Measurements from ENCODE around the gene RBM20. TPM values are rescaled to one million over a fixed set of nuclear protein-coding genes. Genes with fewer than 3 reads are reported as not detected.

The RBM20 gene
- total RNA-seq, 4 donors from 2014 or later: 7.4 to 18.4 (median 10.2) TPM

DNA sequence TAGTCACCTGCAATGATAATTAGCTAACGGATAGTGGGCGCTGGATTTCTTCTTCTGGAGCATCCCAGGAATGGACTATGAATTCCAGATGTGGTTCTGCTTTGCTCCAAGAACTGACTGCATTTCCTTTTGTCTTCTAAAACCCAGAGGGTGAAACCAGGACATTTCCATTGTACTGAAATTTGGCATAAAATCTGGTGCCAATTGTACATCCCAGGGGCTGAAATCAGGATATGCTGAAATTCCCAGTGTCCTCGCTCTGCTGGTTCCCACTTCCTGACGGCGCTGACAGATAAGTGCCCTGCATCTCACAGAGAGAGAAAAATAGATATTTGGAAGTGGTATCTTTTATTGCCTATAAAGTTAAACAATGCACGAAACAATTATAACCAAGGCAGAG lies 31.9 kb downstream of the RBM20 start:
- Histone ChIP-seq H3K36me3 (no peaks in the 10 kb centered on the region), H3K27me3 (no peaks in the 10 kb centered on the region), H3K4me1 (peaks cover 24 to 29% of the 10 kb centered on the region in 2 donors), H3K27ac (no peak overlapping the region), H3K9me3 (no peaks in the 10 kb centered on the region), H3K4me3 (no peak overlapping the region)
- intact Hi-C loops (cut with DNase I; ENCODE audit: low total_unique reads): no loop called here
- DNase-seq (no peak), ATAC-seq (no peak)
- in situ Hi-C loops (cut with MboI; ENCODE audit: low sequenced_read_pairs in 4 of 4): loop anchor here in 1 of 4 donors (10.0 kb wide), 1 partner anchor 61 kb away; no protein-coding TSS in a partner anchor
- TF ChIP-seq POLR2A (IDR thresholded peaks at IDR 0.05): no peak

DNA sequence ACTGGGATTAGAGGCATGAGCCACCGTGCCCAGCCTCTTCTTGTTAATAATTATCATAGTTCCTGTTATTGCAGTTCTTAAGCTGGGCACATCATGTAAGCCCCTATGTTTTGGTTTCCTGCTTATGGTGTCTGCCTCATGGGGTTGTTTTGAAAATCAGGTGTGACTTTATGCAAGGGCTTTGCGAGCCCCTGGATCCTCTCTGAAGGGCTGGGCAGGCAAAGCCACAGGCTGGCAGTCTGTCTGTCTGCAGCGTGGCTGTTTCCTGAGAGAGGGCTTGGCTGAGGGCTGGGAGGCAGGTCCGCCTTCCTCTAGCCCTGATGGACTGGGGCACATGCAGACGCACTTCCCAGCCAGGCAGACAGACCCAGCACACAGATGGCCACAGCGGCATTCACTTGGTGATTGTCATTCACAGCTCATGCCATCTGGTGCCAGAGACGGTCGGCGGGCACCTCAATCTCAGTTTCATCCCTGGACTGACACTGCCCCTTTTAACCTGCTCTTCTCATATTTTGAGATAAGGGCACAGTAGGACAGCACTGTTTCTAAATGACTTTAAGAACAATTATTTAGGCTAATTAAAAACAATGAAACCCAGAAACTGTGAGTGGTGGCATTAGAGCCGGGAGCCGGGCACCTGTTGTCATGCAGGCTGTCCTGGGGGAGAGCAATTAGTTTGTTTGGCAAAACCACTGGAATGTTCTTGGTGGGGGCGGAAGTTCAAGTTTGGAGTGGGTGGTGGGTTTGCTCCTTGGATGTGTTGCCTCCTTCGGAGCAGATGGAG lies 35.5 kb downstream of the RBM20 start:
- H3K4me1 ChIP-seq: peaks cover 23 to 28% of the 10 kb centered on the region in 2 donors
- no peaks in the 10 kb centered on the region for H3K9me3 ChIP-seq
- in situ Hi-C loops (cut with MboI; ENCODE audit: low sequenced_read_pairs in 4 of 4): loop anchor here in 1 of 4 donors (10.0 kb wide), 1 partner anchor 65 kb away; no protein-coding TSS in a partner anchor
- intact Hi-C loops (cut with DNase I; ENCODE audit: low total_unique reads): loop anchor here (1.0 to 5.0 kb wide), 2 partner anchors 69 to 98 kb away; no protein-coding TSS in a partner anchor
- H3K27me3 ChIP-seq: no peaks in the 10 kb centered on the region
- TF ChIP-seq, protein P1, sequence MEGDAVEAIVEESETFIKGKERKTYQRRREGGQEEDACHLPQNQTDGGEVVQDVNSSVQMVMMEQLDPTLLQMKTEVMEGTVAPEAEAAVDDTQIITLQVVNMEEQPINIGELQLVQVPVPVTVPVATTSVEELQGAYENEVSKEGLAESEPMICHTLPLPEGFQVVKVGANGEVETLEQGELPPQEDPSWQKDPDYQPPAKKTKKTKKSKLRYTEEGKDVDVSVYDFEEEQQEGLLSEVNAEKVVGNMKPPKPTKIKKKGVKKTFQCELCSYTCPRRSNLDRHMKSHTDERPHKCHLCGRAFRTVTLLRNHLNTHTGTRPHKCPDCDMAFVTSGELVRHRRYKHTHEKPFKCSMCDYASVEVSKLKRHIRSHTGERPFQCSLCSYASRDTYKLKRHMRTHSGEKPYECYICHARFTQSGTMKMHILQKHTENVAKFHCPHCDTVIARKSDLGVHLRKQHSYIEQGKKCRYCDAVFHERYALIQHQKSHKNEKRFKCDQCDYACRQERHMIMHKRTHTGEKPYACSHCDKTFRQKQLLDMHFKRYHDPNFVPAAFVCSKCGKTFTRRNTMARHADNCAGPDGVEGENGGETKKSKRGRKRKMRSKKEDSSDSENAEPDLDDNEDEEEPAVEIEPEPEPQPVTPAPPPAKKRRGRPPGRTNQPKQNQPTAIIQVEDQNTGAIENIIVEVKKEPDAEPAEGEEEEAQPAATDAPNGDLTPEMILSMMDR (IDR thresholded peaks at IDR 0.05 in 4 of 5, conservative IDR thresholded peaks at IDR 0.05 in 1 of 5): peak in 3 of 5 experiments; percentile 10 to 32 (median 24)
- TF ChIP-seq POLR2A (IDR thresholded peaks at IDR 0.05): peak; percentile 42 to 55
- H3K36me3 ChIP-seq: no peaks in the 10 kb centered on the region
- ATAC-seq (peak; percentile 84 to 87), DNase-seq (peak; percentile 79 to 91)
- peak overlapping the region in 3 of 4 donors; percentile 10 to 29 (median 24) for H3K4me3 ChIP-seq
- peak overlapping the region; percentile 81 to 88 (median 84) for H3K27ac ChIP-seq

DNA sequence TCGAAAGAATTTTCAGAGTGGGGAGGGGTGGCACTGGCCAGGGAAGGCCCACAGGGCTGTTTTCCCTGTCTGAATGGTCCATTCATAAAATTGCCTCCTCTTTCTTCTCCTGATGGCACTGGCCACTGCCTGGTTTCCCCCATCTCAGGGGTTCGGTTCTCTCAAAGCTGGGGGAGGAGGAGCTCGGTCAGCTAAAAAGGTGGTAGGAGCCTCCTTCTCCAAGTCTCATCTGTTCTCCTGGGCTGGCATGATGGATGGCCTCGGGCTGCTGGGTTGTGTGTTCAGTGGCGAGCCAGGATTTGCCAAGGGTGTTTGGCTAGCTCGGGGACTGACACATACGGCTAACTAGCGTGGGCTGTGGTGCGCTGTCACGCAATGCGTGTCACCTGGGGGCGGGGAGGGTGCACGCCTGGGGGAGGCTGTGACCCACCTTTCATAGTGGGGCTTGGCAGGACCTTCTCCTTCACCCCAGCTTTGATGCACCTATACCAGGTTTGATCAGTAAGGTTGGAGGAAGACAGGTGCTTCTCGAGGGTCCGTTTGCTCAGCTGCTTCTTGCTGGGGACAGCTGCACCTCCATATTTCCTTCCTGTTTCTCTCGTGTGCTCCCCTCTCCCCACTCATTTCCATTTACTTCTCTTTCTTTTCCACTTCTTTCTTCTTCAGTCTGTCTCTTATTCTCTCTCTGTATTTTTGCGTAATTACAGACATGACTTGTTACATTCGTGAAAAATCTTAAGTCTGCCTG lies 36.3 kb downstream of the RBM20 start:
- Histone ChIP-seq H3K9me3 (no peaks in the 10 kb centered on the region), H3K27ac (peak overlapping the region; percentile 81 to 88 (median 84)), H3K27me3 (no peaks in the 10 kb centered on the region), H3K36me3 (no peaks in the 10 kb centered on the region), H3K4me1 (peaks cover 23 to 28% of the 10 kb centered on the region in 2 donors), H3K4me3 (peak overlapping the region in 3 of 4 donors; percentile 10 to 29 (median 24))
- in situ Hi-C loops (cut with MboI; ENCODE audit: low sequenced_read_pairs in 4 of 4) (no loop called here), intact Hi-C loops (cut with DNase I; ENCODE audit: low total_unique reads) (loop anchor here (1.0 to 5.0 kb wide), 2 partner anchors 70 to 97 kb away; no protein-coding TSS in a partner anchor)
- ATAC-seq (peak; percentile 56 to 64), DNase-seq (peak; percentile 47 to 73)
- TF ChIP-seq, protein P1 (IDR thresholded peaks at IDR 0.05 in 4 of 5, conservative IDR thresholded peaks at IDR 0.05 in 1 of 5): no peak
- TF ChIP-seq POLR2A (IDR thresholded peaks at IDR 0.05): no peak

DNA sequence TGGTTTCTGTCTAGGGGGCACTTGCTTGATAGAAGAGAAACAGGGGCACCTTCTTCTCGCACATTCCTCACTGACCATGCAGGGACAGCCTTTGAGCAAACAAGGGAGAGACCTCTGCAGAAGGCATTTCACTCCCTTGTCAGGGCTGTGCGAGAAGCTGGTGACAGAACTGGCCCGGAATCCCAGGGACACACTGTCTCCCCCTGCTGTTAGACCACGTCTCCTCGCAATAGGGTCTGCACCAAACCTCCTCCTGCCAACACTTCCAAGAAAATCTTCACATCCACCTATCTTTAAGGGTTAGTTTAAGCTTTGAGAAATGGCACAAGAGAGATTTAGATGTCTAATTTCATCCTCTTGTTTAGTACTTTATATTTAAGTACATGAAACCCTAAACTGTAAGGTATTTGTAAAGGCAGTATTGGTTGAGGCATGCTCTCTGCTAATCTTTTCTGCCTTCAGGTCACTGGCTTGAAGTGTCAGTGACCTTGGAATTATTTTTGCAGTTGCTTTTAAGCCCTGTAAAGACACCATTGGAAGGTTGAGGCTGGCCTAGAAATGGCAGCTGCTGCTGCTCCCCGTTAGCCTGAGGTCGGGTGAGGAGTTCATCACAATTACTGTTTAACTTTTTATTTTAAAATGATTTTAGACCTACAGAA lies 37.0 kb downstream of the RBM20 start:
- peak; percentile 51 to 52 for ATAC-seq
- peak in 1 of 2 donors; percentile 56 for DNase-seq
- Histone ChIP-seq H3K27me3 (no peaks in the 10 kb centered on the region), H3K27ac (peak overlapping the region; percentile 81 to 88 (median 84)), H3K4me1 (peaks cover 23 to 28% of the 10 kb centered on the region in 2 donors), H3K9me3 (no peaks in the 10 kb centered on the region), H3K4me3 (no peak overlapping the region), H3K36me3 (no peaks in the 10 kb centered on the region)
- TF ChIP-seq POLR2A (IDR thresholded peaks at IDR 0.05): no peak
- TF ChIP-seq, protein P1 (IDR thresholded peaks at IDR 0.05 in 4 of 5, conservative IDR thresholded peaks at IDR 0.05 in 1 of 5): peak; percentile 32 to 76 (median 58)
- intact Hi-C loops (cut with DNase I; ENCODE audit: low total_unique reads): loop anchor here (5.0 kb wide), 1 partner anchor 96 kb away; no protein-coding TSS in a partner anchor
- in situ Hi-C loops (cut with MboI; ENCODE audit: low sequenced_read_pairs in 4 of 4): no loop called here
